Progenitor cell of endocrine pancreas (in vitro differentiated cells): ENCODE data around the gene PLAGL1. TPM values are rescaled to one million over a fixed set of nuclear protein-coding genes. Genes with fewer than 3 reads are reported as not detected.

Experiments
- DNase-seq: peaks from one replicate; pipeline ENCODE4 v3.0.0; 2021; ENCODE audit warnings: low spot score; ENCODE audit not compliant: unreplicated experiment
- H3K27ac Mint-ChIP-seq: 2 replicates; pipeline ENCODE4 v1.8.0; 2021; ENCODE audit warnings: mild to moderate bottlenecking, moderate library complexity, mixed read lengths
- H3K27me3 Mint-ChIP-seq: 2 replicates; pipeline ENCODE4 v1.8.0; 2021; ENCODE audit warnings: mixed read lengths
- H3K36me3 Mint-ChIP-seq: 2 replicates; pipeline ENCODE4 v1.8.0; 2022; ENCODE audit warnings: mixed read lengths; ENCODE audit not compliant: insufficient read depth
- H3K4me1 Mint-ChIP-seq: 2 replicates; pipeline ENCODE4 v1.8.0; 2021; ENCODE audit warnings: low read depth, mixed read lengths
- H3K4me3 Mint-ChIP-seq: 2 replicates; pipeline ENCODE4 v1.8.0; 2021; ENCODE audit warnings: low read depth, mild to moderate bottlenecking, moderate library complexity, mixed read lengths
- H3K9me3 Mint-ChIP-seq: 2 replicates; pipeline ENCODE4 v1.8.0; 2021; ENCODE audit warnings: low read depth, mixed read lengths
- total RNA-seq: library from RNA; stranded (reverse); gene quantifications from 2 replicates; pipeline ENCODE4 v1.2.1, GENCODE V29; 2021
- TF ChIP-seq, protein P1 (sequence below): fragments of 200-600 bp; sonication (generic); IDR thresholded peaks from one replicate; pipeline ENCODE4 v1.5.0; 2021; ENCODE audit warnings: antibody characterized with exemption, mild to moderate bottlenecking; ENCODE audit not compliant: unreplicated experiment

PLAGL1 gene
- total RNA-seq, 1 donor from 2014 or later = 23.7 TPM

DNA sequence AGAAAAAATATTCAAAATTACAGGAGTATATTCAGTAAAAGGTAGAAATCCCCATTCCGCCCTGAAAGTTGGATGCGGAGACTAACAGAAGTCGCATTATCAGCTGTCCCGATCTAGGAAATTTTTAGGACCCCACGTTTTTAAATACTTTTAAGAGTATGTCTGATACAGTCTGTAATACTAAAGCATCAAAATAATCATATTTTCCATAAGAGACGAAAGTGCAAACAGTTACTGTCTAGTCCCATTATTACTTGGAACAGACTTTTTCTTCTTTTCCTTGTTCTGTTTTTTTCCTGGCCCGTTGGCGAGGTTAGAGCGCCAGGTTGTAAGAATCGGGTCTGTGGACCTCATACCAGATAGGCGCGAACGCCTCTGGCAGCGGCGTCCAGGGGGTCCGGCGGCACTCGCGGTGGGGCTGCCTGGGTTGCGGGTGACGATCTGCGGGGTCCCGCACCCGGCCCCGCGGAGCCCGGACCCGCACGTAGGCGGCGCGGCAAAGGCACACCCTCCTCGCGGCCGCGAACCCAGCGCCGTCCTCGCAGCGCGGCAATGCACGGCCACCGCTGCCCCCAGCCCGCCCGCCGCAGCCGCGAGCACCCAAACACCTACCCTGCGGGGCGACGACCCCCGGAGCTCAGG is 460 bp downstream of the PLAGL1 start:
- TF ChIP-seq, protein P1, sequence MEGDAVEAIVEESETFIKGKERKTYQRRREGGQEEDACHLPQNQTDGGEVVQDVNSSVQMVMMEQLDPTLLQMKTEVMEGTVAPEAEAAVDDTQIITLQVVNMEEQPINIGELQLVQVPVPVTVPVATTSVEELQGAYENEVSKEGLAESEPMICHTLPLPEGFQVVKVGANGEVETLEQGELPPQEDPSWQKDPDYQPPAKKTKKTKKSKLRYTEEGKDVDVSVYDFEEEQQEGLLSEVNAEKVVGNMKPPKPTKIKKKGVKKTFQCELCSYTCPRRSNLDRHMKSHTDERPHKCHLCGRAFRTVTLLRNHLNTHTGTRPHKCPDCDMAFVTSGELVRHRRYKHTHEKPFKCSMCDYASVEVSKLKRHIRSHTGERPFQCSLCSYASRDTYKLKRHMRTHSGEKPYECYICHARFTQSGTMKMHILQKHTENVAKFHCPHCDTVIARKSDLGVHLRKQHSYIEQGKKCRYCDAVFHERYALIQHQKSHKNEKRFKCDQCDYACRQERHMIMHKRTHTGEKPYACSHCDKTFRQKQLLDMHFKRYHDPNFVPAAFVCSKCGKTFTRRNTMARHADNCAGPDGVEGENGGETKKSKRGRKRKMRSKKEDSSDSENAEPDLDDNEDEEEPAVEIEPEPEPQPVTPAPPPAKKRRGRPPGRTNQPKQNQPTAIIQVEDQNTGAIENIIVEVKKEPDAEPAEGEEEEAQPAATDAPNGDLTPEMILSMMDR = no peak
- H3K27me3 Mint-ChIP-seq = peaks cover 39% of the 10 kb centered on the region
- H3K9me3 Mint-ChIP-seq = peaks cover 16% of the 10 kb centered on the region
- peaks cover 3% of the 10 kb centered on the region for H3K36me3 Mint-ChIP-seq
- peaks cover 9% of the 10 kb centered on the region for H3K4me1 Mint-ChIP-seq
- DNase-seq = no peak
- H3K4me3 Mint-ChIP-seq = peak overlapping the region; percentile 73
- H3K27ac Mint-ChIP-seq = no peak overlapping the region

GRCh38 chr6:144006736-144007477 is 1.2 kb downstream of the PLAGL1 start:
- peaks cover 21% of the 10 kb centered on the region for H3K9me3 Mint-ChIP-seq
- H3K36me3 Mint-ChIP-seq = peaks cover 5% of the 10 kb centered on the region
- H3K4me1 Mint-ChIP-seq = peaks cover 9% of the 10 kb centered on the region
- TF ChIP-seq, protein P1 = no peak
- H3K4me3 Mint-ChIP-seq = peak overlapping the region; percentile 73
- peaks cover 34% of the 10 kb centered on the region for H3K27me3 Mint-ChIP-seq
- no peak overlapping the region for H3K27ac Mint-ChIP-seq
- no peak for DNase-seq

DNA sequence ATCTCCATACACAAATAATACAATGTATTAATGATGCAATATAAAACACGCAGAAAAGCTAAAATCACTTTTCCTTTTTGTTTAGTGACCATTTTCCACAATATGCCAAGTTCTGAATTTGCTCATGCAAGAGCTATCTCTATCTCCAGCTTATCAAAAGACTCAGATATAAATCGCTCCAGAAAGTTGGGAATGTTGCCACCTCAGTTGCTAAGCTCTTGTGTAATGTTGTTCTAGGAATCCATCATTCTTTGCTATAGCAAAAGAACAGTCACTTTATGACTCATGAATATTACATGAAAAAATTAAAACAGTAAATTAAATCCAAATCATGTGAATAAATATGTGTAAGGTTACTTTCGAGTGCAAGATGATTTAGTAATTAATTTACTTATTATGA is 8.7 kb downstream of the PLAGL1 start:
- Mint-ChIP-seq H3K4me3 (no peak overlapping the region), H3K27ac (no peak overlapping the region), H3K36me3 (peaks cover 13% of the 10 kb centered on the region), H3K4me1 (no peaks in the 10 kb centered on the region), H3K27me3 (peaks cover 15% of the 10 kb centered on the region), H3K9me3 (peaks cover 22% of the 10 kb centered on the region)
- no peak for DNase-seq
- TF ChIP-seq, protein P1 = no peak

DNA sequence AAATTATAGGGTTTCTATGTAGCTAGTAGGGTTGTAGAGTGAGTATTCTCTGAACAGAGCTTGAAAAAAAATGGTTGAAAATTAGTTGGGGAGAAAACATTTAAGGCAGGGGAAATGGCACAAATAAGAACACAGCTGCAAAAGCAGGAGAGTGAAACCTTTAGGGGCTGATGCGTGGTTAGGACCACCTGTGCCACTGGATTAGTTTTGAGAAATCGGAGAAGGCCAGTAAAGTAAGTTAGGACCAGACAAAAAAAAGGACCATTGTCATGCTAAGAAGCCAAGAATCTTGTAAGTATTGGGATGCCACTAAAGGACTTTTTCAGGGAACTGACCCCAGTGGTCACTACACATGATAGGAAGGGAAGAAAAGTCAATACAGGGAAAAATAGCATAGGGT is 9.4 kb downstream of the PLAGL1 start:
- H3K4me3 Mint-ChIP-seq = no peak overlapping the region

DNA sequence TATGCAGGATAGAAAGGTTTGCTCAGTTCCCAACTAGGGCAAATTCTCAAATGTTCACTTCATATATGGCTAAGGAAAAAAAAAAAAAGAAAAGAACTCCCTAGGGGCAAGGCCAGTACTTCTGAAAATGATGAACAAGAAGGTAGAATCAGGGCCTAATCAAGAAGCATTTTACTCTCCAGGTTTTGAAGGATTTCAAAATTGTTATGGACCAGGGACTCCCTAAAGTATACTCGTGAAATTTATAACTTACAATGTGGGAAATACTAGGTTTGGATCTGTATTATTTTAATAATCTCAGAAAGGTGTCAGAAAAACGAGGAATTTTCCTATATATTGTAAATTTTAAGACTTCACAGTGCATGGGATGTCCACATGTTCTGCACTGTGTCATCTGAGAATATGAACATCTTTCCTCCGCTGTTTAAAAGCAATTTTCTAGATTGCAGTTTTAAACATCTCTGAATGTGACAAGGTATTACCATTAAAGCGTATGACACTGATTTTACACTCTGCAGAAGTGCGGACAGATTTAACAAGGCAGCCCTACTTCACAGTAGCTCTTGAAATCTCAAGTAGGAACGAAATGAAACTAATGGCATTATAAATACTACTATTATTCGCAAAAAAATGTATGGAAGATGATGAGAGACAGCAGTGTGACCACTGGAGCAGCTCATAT is 14.0 kb downstream of the PLAGL1 start:
- no peak overlapping the region for H3K4me3 Mint-ChIP-seq
- peaks cover 24% of the 10 kb centered on the region for H3K27me3 Mint-ChIP-seq
- H3K27ac Mint-ChIP-seq = no peak overlapping the region
- H3K4me1 Mint-ChIP-seq = no peaks in the 10 kb centered on the region
- TF ChIP-seq, protein P1 = no peak
- peaks cover 5% of the 10 kb centered on the region for H3K36me3 Mint-ChIP-seq
- peaks cover 23% of the 10 kb centered on the region for H3K9me3 Mint-ChIP-seq
- no peak for DNase-seq

More for the DNA sequence above, 9.4 kb downstream of the PLAGL1 start:
- Mint-ChIP-seq H3K27me3 (peaks cover 15% of the 10 kb centered on the region), H3K36me3 (peaks cover 13% of the 10 kb centered on the region), H3K27ac (no peak overlapping the region), H3K9me3 (peaks cover 29% of the 10 kb centered on the region), H3K4me1 (no peaks in the 10 kb centered on the region)
- DNase-seq = no peak
- TF ChIP-seq, protein P1 = no peak
